SK-N-SH (cell line): Measurements from ENCODE around the gene ANKRD11. TPM values are rescaled to one million over a fixed set of nuclear protein-coding genes. Genes with fewer than 3 reads are reported as not detected.

ENCODE experiments used
- CTCF ChIA-PET: fragments of 300-600, 350-600 bp; formaldehyde crosslinking; extraction: SDS; loops from one replicate; lab custom pipeline; 2021; lab: Yijun Ruan, JAX
- POLR2A ChIA-PET: fragments of 350-600 bp; sonication (Branson Sonifier 250); formaldehyde crosslinking; extraction: SDS; loops from one replicate; lab custom pipeline; 2020; ENCODE audit warnings: antibody characterized with exemption, inconsistent platforms; lab: Yijun Ruan, JAX
- DNase-seq: peaks from one replicate; pipeline ENCODE4 v3.0.0; 2012
- H2AFZ ChIP-seq: fragments of 200-600 bp; sonication (generic); 2 replicates; pipeline ENCODE4 v1.8.1; 2016; ENCODE audit warnings: antibody characterized with exemption, mild to moderate bottlenecking, low read depth
- H3F3A ChIP-seq: fragments of 200-600 bp; sonication (generic); replicated peaks from 2 replicates; pipeline ENCODE3; 2016; ENCODE audit warnings: antibody characterized with exemption, mild to moderate bottlenecking; ENCODE audit not compliant: insufficient read depth
- H3K27ac ChIP-seq, 2 experiments: fragments of 200-500 bp in 1 of 2; fragments of 200-600 bp in 1 of 2; sonication (Bioruptor generic) in 1 of 2; sonication (generic), shearing (Covaris generic) in 1 of 2; 2 replicates each; pipeline versions ENCODE4 v1.5.1 to v1.6.1; 2014 to 2016; ENCODE audit warnings: low read depth in 2 of 2, inconsistent platforms in 1 of 2, low read length in 1 of 2, mild to moderate bottlenecking in 1 of 2, mixed read lengths in 1 of 2
- H3K27me3 ChIP-seq: fragments of 200-600 bp; sonication (generic), shearing (Covaris generic); 2 replicates; pipeline ENCODE4 v1.6.1; 2016; ENCODE audit warnings: mixed run types; ENCODE audit not compliant: insufficient read depth
- H3K36me3 ChIP-seq, 2 experiments: fragments of 200-500 bp in 1 of 2; fragments of 200-600 bp in 1 of 2; sonication (Bioruptor generic) in 1 of 2; sonication (generic) in 1 of 2; replicated peaks in 1 of 2; 2 replicates each; pipeline versions ENCODE3 to v1.5.1; 2014 to 2016; ENCODE audit warnings: low read length in 1 of 2, mild to moderate bottlenecking in 1 of 2; ENCODE audit not compliant: insufficient read depth in 2 of 2, control insufficient read depth in 1 of 2
- H3K4me1 ChIP-seq, 2 experiments: fragments of 200-500 bp in 1 of 2; fragments of 200-600 bp in 1 of 2; sonication (Bioruptor generic) in 1 of 2; sonication (generic), shearing (Covaris generic) in 1 of 2; 2 replicates each; pipeline versions ENCODE4 v1.5.1 to v1.6.1; 2014 to 2016; ENCODE audit warnings: low read depth in 1 of 2, low read length in 1 of 2, mixed run types in 1 of 2; ENCODE audit not compliant: insufficient read depth in 2 of 2, control insufficient read depth in 1 of 2
- H3K4me2 ChIP-seq: fragments of 200-600 bp; sonication (generic), shearing (Covaris generic); 2 replicates; pipeline ENCODE4 v1.6.1; 2017; ENCODE audit warnings: mixed run types
- H3K4me3 ChIP-seq, 2 experiments: fragments of 200-500 bp in 1 of 2; fragments of 200-600 bp in 1 of 2; sonication (Bioruptor generic) in 1 of 2; sonication (generic), shearing (Covaris generic) in 1 of 2; 2 replicates each; pipeline versions ENCODE4 v1.5.1 to v1.8.1; 2014 to 2016; ENCODE audit warnings: low read depth in 2 of 2, inconsistent platforms in 1 of 2, low read length in 1 of 2, mild to moderate bottlenecking in 1 of 2, mixed read lengths in 1 of 2, moderate library complexity in 1 of 2
- H3K79me2 ChIP-seq: fragments of 200-600 bp; sonication (generic); 2 replicates; pipeline ENCODE4 v1.8.1; 2017; ENCODE audit warnings: mild to moderate bottlenecking; ENCODE audit not compliant: insufficient read depth
- H3K9ac ChIP-seq: fragments of 200-600 bp; sonication (generic); 2 replicates; pipeline ENCODE4 v1.6.1; 2017; ENCODE audit warnings: mixed run types
- H3K9me2 ChIP-seq: fragments of 200-600 bp; sonication (generic); 2 replicates; pipeline ENCODE4 v1.6.1; 2017; ENCODE audit warnings: mixed run types
- H3K9me3 ChIP-seq: fragments of 200-600 bp; sonication (generic); 2 replicates; pipeline ENCODE4 v1.6.1; 2017; ENCODE audit warnings: mixed run types, mild to moderate bottlenecking, moderate library complexity
- H4K20me1 ChIP-seq: fragments of 200-600 bp; sonication (generic); 2 replicates; pipeline ENCODE4 v1.6.1; 2017; ENCODE audit warnings: mild to moderate bottlenecking, mixed run types; ENCODE audit not compliant: insufficient read depth
- CTCF ChIP-seq: fragments of 200-600 bp; sonication (generic); IDR thresholded peaks from 2 replicates; pipeline ENCODE4 v1.6.1; 2017; ENCODE audit warnings: antibody characterized with exemption, mild to moderate bottlenecking, moderate library complexity
- EP300 ChIP-seq, 2 experiments: IDR thresholded peaks; 2 replicates each; pipeline versions ENCODE4 v1.4.0 to v1.6.1; 2012; ENCODE audit warnings: borderline replicate concordance in 1 of 2, low read depth in 1 of 2, low read length in 1 of 2
- EZH2phosphoT487 ChIP-seq: fragments of 200-600 bp; sonication (generic); IDR thresholded peaks from 2 replicates; pipeline ENCODE4 v1.6.1; 2017; ENCODE audit warnings: low read depth, mixed run types, mild to moderate bottlenecking, antibody characterized with exemption, moderate library complexity, borderline replicate concordance
- FOXJ3 ChIP-seq: sonication (generic); formaldehyde crosslinking; IDR thresholded peaks from 2 replicates; pipeline ENCODE4 v1.5.1; 2020; ENCODE audit warnings: mild to moderate bottlenecking, missing genetic modification reagents
- GABPA ChIP-seq: IDR thresholded peaks from 2 replicates; pipeline ENCODE4 v1.4.0; 2012; ENCODE audit warnings: low read depth, mild to moderate bottlenecking
- MXI1 ChIP-seq: IDR thresholded peaks from 2 replicates; pipeline ENCODE4 v1.6.1; 2012; ENCODE audit warnings: mild to moderate bottlenecking, low read depth, low read length, improper control_type of control experiment
- NRF1 ChIP-seq: IDR thresholded peaks from 2 replicates; pipeline ENCODE4 v1.6.1; 2012; ENCODE audit warnings: low read depth, mild to moderate bottlenecking, low read length
- PBX3 ChIP-seq: IDR thresholded peaks from 2 replicates; pipeline ENCODE4; 2012
- POLR2AphosphoS5 ChIP-seq: IDR thresholded peaks from 2 replicates; pipeline ENCODE4 v1.6.1; 2012; ENCODE audit warnings: low read depth, low read length
- RAD21 ChIP-seq: IDR thresholded peaks from 2 replicates; pipeline ENCODE4 v1.6.1; 2012; ENCODE audit warnings: mild to moderate bottlenecking, low read length
- RCOR1 ChIP-seq: fragments of 150-350 bp; IDR thresholded peaks from 2 replicates; pipeline ENCODE4 v1.6.1; 2017; ENCODE audit warnings: antibody characterized with exemption, low read length
- REST ChIP-seq: IDR thresholded peaks from 2 replicates; pipeline ENCODE4 v1.6.1; 2012; ENCODE audit warnings: mild to moderate bottlenecking, low read depth, low read length, moderate library complexity
- RXRA ChIP-seq: IDR thresholded peaks from 2 replicates; pipeline ENCODE4 v1.4.0; 2012; ENCODE audit warnings: low read depth, mild to moderate bottlenecking, borderline replicate concordance
- TAF1 ChIP-seq: IDR thresholded peaks from 2 replicates; pipeline ENCODE4 v1.6.1; 2012; ENCODE audit warnings: low read depth, mild to moderate bottlenecking, low read length, moderate library complexity, borderline replicate concordance
- TEAD4 ChIP-seq: IDR thresholded peaks from 2 replicates; pipeline ENCODE4 v1.4.0; 2012; ENCODE audit warnings: mild to moderate bottlenecking, borderline replicate concordance; ENCODE audit not compliant: insufficient read depth
- WGBS: methylation state at CpG from one replicate; pipeline ENCODE4 v1.1.6; 2017; ENCODE audit warnings: low lambda C conversion rate; 5-methylcytosine and 5-hydroxymethylcytosine counted together
- polyA plus RNA-seq, 3 experiments: library from polyadenylated mRNA; depleted of rRNA; stranded (reverse); fragments of >200 nt; gene quantifications; 2 replicates each; pipeline ENCODE4 v1.2.3, GENCODE V29; 2012

Gene ANKRD11
- polyA plus RNA-seq, 1 of the 3 experiments (the other 2 are of a cell fraction) = 50.2 TPM

- no peaks in the 10 kb centered on the region for H3K9me2 ChIP-seq
Measured at GRCh38 chr16:89413811-89414585, 76.4 kb downstream of the ANKRD11 start.

More at GRCh38 chr16:89413811-89414585, 76.4 kb downstream of the ANKRD11 start:
- Histone ChIP-seq H3K27ac (peak overlapping the region in 1 of 2 experiments; percentile 12; a peak in 1 of 4 replicates), H3K9me3 (no peaks in the 10 kb centered on the region), H3K4me3 (no peak overlapping the region), H4K20me1 (peaks cover 100% of the 10 kb centered on the region), H3K9ac (no peak overlapping the region), H3K4me2 (0 out of 2 replicates have a peak overlapping the region, but pooled peaks have one; percentile 1), H2AFZ (no peak overlapping the region), H3F3A (peaks cover 14% of the 10 kb centered on the region), H3K79me2 (peaks cover 95% of the 10 kb centered on the region), H3K4me1 (peaks cover 26 to 40% of the 10 kb centered on the region in 2 experiments), H3K36me3 (no peaks in the 10 kb centered on the region), H3K27me3 (no peaks in the 10 kb centered on the region)
- 93% methylated on average over 18 of the region's 20 CpGs for WGBS
- DNase-seq = no peak
- TF ChIP-seq CTCF (no peak), NRF1 (no peak), POLR2AphosphoS5 (no peak), GABPA (no peak), RCOR1 (no peak), EP300 (IDR thresholded peaks at IDR 0.05; ENCODE audit: borderline replicate concordance in 1 of 2, low read depth in 1 of 2, low read length in 1 of 2) (no peak), RXRA (no peak), REST (no peak), FOXJ3 (no peak), RAD21 (no peak), TEAD4 (no peak), TAF1 (no peak), PBX3 (no peak), EZH2phosphoT487 (no peak), MXI1 (no peak)
- POLR2A ChIA-PET = no interaction called here
- CTCF ChIA-PET = interaction anchor here (0.9 kb wide), 1 partner anchor 120 kb away, joined by 3 read pairs; no protein-coding TSS in a partner anchor
